Thyroid gland (tissue), 4 donors: ENCODE measurements around the gene TEX2. TPM values are rescaled to one million over a fixed set of nuclear protein-coding genes. Genes with fewer than 3 reads are reported as not detected.

ENCODE experiments used
- DNase-seq, 2 donors: peaks; one replicate each; pipeline ENCODE4 v3.0.0-alpha.2; 2019
- H3K27ac ChIP-seq, 3 donors: fragments of 200-600 bp; sonication (generic); 1 replicate in 2 of 3; 2 replicates in 1 of 3; pipeline ENCODE4 v1.5.1; 2016 to 2019; ENCODE audit warnings: mild to moderate bottlenecking in 1 of 3, moderate library complexity in 1 of 3
- H3K27me3 ChIP-seq: fragments of 200-600 bp; sonication (generic); one replicate; pipeline ENCODE4 v1.5.1; 2019
- H3K36me3 ChIP-seq, 2 donors: fragments of 200-600 bp; sonication (generic); one replicate each; pipeline ENCODE4 v1.5.1; 2016 to 2019
- H3K4me1 ChIP-seq, 2 donors: fragments of 200-600 bp; sonication (generic); one replicate each; pipeline ENCODE4 v1.5.1; 2017 to 2019
- H3K4me3 ChIP-seq, 3 donors: fragments of 200-600 bp; sonication (generic); replicated peaks in 1 of 3; 1 replicate in 2 of 3; 2 replicates in 1 of 3; pipeline ENCODE4 v1.5.1; 2016; ENCODE audit warnings: mild to moderate bottlenecking in 1 of 3
- H3K9me3 ChIP-seq: fragments of 200-600 bp; sonication (generic); one replicate; pipeline ENCODE4 v1.5.1; 2017
- POLR2A ChIP-seq, 2 donors: fragments of 450-650 bp; IDR thresholded peaks; one replicate each; pipeline ENCODE4 v1.6.1; 2017; ENCODE audit warnings: antibody characterized with exemption in 2 of 2, mild to moderate bottlenecking in 2 of 2, moderate library complexity in 1 of 2
- WGBS, 2 donors: methylation state at CpG; one replicate each; pipeline ENCODE4 v1.1.5; 2017; 5-methylcytosine and 5-hydroxymethylcytosine counted together
- intact Hi-C: fragments of 100-400 bp; cut with DNase I; formaldehyde crosslinking; loops from one replicate; pipeline ENCODE4 v1.15.1; 2023
- total RNA-seq, 4 donors: library from RNA; depleted of rRNA; stranded (reverse); fragments of >200 nt; gene quantifications; one replicate each; pipeline ENCODE4 v1.2.3, GENCODE V29; 2016
- TF ChIP-seq, protein P1 (sequence below), 6 experiments: fragments of 200-600 bp in 3 of 6; fragments of 450-650 bp in 3 of 6; sonication (generic) in 3 of 6; IDR thresholded peaks; one replicate each; pipeline ENCODE4 v1.5.1; 2016 to 2019; ENCODE audit warnings: antibody characterized with exemption in 6 of 6, mild to moderate bottlenecking in 2 of 6, inconsistent platforms in 1 of 6, moderate library complexity in 1 of 6

TEX2 gene
- total RNA-seq, 4 donors from 2014 or later = 63.9 to 101 (median 71.7) TPM

DNA sequence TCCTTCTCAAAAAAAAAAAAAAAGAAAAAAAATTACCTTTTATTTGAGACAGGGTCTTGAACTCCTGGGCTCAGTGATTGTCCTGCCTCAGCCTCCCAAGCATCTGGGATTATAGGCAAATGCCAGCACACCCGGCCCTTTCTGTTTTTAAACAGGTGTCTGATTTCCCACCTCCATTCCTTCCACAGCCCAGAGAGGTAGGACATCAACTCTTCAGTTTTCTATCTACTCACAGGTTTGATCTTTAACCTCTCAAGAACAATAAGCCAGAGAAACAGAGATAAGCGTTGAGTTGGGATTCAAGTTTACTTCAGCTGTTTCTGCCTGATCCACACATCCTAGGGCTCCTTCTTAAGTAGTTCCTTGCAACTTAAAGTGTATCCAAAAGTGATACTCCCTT lies 41.5 kb upstream of the TEX2 start:
- intact Hi-C loops = loop anchor here (10.0 kb wide), 1 partner anchor 190 kb away; the partner anchor contains the start of gene POLG2
- WGBS, 2 donors = 75 to 86% methylated on average over 2 of the region's 2 CpGs
- H3K36me3 ChIP-seq = no peaks in the 10 kb centered on the region
- no peak for DNase-seq
- no peaks in the 10 kb centered on the region for H3K27me3 ChIP-seq
- H3K9me3 ChIP-seq = no peaks in the 10 kb centered on the region
- H3K27ac ChIP-seq = no peak overlapping the region
- peaks cover 12 to 23% of the 10 kb centered on the region in 2 donors for H3K4me1 ChIP-seq
- TF ChIP-seq POLR2A (IDR thresholded peaks at IDR 0.05) = no peak
- TF ChIP-seq, protein P1, sequence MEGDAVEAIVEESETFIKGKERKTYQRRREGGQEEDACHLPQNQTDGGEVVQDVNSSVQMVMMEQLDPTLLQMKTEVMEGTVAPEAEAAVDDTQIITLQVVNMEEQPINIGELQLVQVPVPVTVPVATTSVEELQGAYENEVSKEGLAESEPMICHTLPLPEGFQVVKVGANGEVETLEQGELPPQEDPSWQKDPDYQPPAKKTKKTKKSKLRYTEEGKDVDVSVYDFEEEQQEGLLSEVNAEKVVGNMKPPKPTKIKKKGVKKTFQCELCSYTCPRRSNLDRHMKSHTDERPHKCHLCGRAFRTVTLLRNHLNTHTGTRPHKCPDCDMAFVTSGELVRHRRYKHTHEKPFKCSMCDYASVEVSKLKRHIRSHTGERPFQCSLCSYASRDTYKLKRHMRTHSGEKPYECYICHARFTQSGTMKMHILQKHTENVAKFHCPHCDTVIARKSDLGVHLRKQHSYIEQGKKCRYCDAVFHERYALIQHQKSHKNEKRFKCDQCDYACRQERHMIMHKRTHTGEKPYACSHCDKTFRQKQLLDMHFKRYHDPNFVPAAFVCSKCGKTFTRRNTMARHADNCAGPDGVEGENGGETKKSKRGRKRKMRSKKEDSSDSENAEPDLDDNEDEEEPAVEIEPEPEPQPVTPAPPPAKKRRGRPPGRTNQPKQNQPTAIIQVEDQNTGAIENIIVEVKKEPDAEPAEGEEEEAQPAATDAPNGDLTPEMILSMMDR (IDR thresholded peaks at IDR 0.05) = no peak
- no peak overlapping the region for H3K4me3 ChIP-seq

DNA sequence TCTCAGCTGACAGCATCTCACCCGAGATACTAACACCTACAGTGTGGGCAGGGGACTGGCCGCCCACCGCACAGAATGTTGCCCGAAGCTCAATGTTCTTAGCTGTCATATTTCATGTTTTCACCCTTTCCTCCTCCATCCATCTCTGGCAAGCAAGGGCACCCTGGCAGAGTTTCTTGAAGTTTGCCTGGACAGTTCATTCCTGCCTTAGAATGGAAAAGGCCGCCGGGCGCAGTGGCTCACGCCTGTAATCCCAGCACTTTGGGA lies 37.6 kb upstream of the TEX2 start:
- TF ChIP-seq, protein P1 (IDR thresholded peaks at IDR 0.05) = no peak
- no peak for TF ChIP-seq POLR2A (IDR thresholded peaks at IDR 0.05)
- no peaks in the 10 kb centered on the region for H3K9me3 ChIP-seq
- no peak for DNase-seq
- H3K4me3 ChIP-seq = no peak overlapping the region
- no peaks in the 10 kb centered on the region for H3K36me3 ChIP-seq
- H3K27me3 ChIP-seq = no peaks in the 10 kb centered on the region
- H3K27ac ChIP-seq = peak overlapping the region in 2 of 3 donors; percentile 27 to 61
- peaks cover 18 to 23% of the 10 kb centered on the region in 2 donors for H3K4me1 ChIP-seq
- intact Hi-C loops = loop anchor here (10.0 kb wide), 1 partner anchor 194 kb away; the partner anchor contains the start of gene POLG2
- 88 to 91% methylated on average over 8 of the region's 8 CpGs for WGBS, 2 donors

DNA sequence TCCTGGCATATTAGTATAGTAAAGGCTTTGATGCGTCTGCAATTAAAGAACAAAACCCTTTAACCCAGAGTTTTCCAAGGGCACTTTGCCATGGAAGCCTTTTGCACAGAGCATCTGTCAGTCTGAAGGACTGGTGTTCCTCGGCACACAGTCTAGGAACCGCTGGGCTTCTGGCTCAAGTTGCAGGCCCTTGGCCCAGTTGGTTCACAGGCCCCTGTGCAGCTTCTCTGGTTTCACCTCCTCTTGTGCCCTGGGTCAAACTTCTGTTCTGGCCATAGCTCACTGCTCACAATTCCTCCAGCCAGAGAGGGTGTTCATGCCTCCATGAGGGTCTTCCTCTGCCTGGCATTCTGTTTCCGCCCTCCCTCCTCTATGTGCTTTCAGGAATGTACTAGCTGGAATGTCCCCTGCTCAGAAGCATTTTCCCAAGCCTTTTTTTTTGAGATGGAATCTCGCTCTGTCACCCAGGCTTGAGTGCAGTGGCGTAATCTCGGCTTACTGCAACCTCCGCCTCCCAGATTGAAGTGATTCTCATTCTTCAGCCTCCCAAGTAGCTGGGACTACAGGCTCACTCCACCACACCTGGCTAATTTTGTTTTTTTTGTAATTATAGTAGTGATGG lies 34.5 kb upstream of the TEX2 start:
- Histone ChIP-seq H3K36me3 (no peaks in the 10 kb centered on the region), H3K4me1 (peaks cover 8 to 18% of the 10 kb centered on the region in 2 donors), H3K9me3 (no peaks in the 10 kb centered on the region), H3K27ac (no peak overlapping the region), H3K27me3 (no peaks in the 10 kb centered on the region), H3K4me3 (no peak overlapping the region)
- TF ChIP-seq POLR2A (IDR thresholded peaks at IDR 0.05) = no peak
- TF ChIP-seq, protein P1 (IDR thresholded peaks at IDR 0.05) = no peak
- no peak for DNase-seq
- intact Hi-C loops = no loop called here
- WGBS, 2 donors = 92 to 94% methylated on average over 8 of the region's 8 CpGs

DNA sequence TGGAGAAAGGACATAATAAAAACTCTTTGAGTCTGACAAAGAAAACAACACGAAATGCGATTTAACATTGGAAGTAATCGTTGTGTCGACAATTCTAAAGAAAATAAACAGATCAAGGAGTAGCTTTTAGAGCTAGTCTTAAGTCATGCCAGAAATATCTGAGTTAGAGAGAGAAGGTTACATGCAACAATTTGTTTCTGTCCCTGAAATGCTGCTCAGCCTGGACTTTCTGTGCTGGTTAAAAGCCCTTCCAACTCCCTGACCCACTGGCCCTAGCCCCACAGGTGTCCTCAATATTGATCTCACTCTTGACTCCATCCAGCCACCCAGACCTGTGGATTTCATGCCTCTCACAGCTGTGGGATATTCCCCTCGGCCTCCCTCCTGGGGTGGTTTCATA lies 33.2 kb upstream of the TEX2 start:
- intact Hi-C loops = no loop called here
- no peaks in the 10 kb centered on the region for H3K9me3 ChIP-seq
- no peaks in the 10 kb centered on the region for H3K36me3 ChIP-seq
- H3K27me3 ChIP-seq = no peaks in the 10 kb centered on the region
- WGBS, 2 donors = 35 to 51% methylated on average over 5 of the region's 5 CpGs
- H3K4me1 ChIP-seq = peaks cover 6 to 15% of the 10 kb centered on the region in 2 donors
- peak overlapping the region in 2 of 3 donors; percentile 51 to 56 for H3K27ac ChIP-seq
- no peak for DNase-seq
- TF ChIP-seq, protein P1 (IDR thresholded peaks at IDR 0.05) = no peak
- no peak for TF ChIP-seq POLR2A (IDR thresholded peaks at IDR 0.05)
- H3K4me3 ChIP-seq = no peak overlapping the region

DNA sequence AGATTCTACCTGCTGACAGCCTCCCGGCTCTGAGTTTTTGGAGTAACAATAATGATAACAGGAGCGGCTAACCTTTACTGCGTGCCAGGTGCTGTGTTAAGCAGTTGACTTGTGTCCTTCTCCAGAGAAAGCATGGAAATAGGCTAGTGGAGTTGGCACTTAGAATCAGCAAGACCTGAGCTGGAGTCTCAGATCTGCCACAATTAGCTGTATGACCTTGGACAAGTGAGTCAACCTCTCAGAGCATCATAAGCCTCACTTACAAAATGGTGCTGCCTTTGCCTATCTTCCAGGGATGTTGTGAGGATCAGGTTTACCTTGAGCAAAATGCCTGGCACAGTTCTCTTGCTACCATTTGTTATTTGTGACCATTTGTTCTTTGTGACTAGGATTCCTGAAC lies 32.1 kb upstream of the TEX2 start:
- Histone ChIP-seq H3K27me3 (no peaks in the 10 kb centered on the region), H3K4me1 (peaks cover 6 to 9% of the 10 kb centered on the region in 2 donors), H3K36me3 (no peaks in the 10 kb centered on the region), H3K27ac (no peak overlapping the region), H3K4me3 (no peak overlapping the region), H3K9me3 (no peaks in the 10 kb centered on the region)
- intact Hi-C loops = no loop called here
- whole genome bisulfite sequencing, 2 donors = 89 to 100% methylated on average over 3 of the region's 3 CpGs
- no peak for DNase-seq
- TF ChIP-seq, protein P1 (IDR thresholded peaks at IDR 0.05) = no peak
- no peak for TF ChIP-seq POLR2A (IDR thresholded peaks at IDR 0.05)
